HEK293 (cell line): ENCODE results near the gene NAA80.

ENCODE experiments used
- GLIS2 ChIP-seq: fragments of 450-650 bp; formaldehyde crosslinking; IDR thresholded peaks from 2 replicates; pipeline ENCODE4 v1.5.1; 2016; ENCODE audit warnings: missing biosample characterization, missing genetic modification characterization
- INSM2 ChIP-seq: fragments of 450-650 bp; formaldehyde crosslinking; IDR thresholded peaks from 2 replicates; pipeline ENCODE4 v1.5.1; 2016; ENCODE audit warnings: missing biosample characterization, missing genetic modification characterization
- KLF7 ChIP-seq: fragments of 450-650 bp; formaldehyde crosslinking; IDR thresholded peaks from 2 replicates; pipeline ENCODE4 v1.5.1; 2016; ENCODE audit warnings: missing biosample characterization, missing genetic modification characterization, borderline replicate concordance
- KLF8 ChIP-seq: fragments of 450-650 bp; formaldehyde crosslinking; IDR thresholded peaks from 2 replicates; pipeline ENCODE4 v1.5.1; 2016; ENCODE audit warnings: missing biosample characterization, missing genetic modification characterization
- KLF9 ChIP-seq: fragments of 450-650 bp; formaldehyde crosslinking; IDR thresholded peaks from 2 replicates; pipeline ENCODE4 v1.5.1; 2016; ENCODE audit warnings: missing biosample characterization, missing genetic modification characterization, low read depth
- MEIS1 ChIP-seq: sonication (generic); formaldehyde crosslinking; IDR thresholded peaks from 2 replicates; pipeline ENCODE4 v1.8.1; 2022; ENCODE audit warnings: missing genetic modification reagents, mild to moderate bottlenecking, borderline replicate concordance
- PRDM4 ChIP-seq: fragments of 450-650 bp; formaldehyde crosslinking; IDR thresholded peaks from 2 replicates; pipeline ENCODE4 v1.5.1; 2017; ENCODE audit warnings: missing biosample characterization, missing genetic modification characterization
- PRDM6 ChIP-seq: fragments of 450-650 bp; formaldehyde crosslinking; IDR thresholded peaks from 2 replicates; pipeline ENCODE4 v1.5.1; 2017; ENCODE audit warnings: missing biosample characterization, missing genetic modification characterization
- SP7 ChIP-seq: fragments of 450-650 bp; formaldehyde crosslinking; IDR thresholded peaks from 2 replicates; pipeline ENCODE4 v1.5.1; 2016; ENCODE audit warnings: missing biosample characterization, missing genetic modification characterization
- YY1 ChIP-seq: fragments of 450-650 bp; formaldehyde crosslinking; IDR thresholded peaks from 2 replicates; pipeline ENCODE4 v1.5.1; 2018; ENCODE audit warnings: missing biosample characterization, missing genetic modification characterization
- ZBTB17 ChIP-seq: fragments of 450-650 bp; formaldehyde crosslinking; IDR thresholded peaks from 2 replicates; pipeline ENCODE4 v1.5.1; 2016; ENCODE audit warnings: missing biosample characterization, missing genetic modification characterization
- ZBTB44 ChIP-seq: fragments of 450-650 bp; IDR thresholded peaks from 2 replicates; pipeline ENCODE4 v1.5.1; 2018; ENCODE audit warnings: missing biosample characterization, mild to moderate bottlenecking, missing genetic modification characterization
- ZEB2 ChIP-seq: fragments of 450-650 bp; formaldehyde crosslinking; IDR thresholded peaks from 2 replicates; pipeline ENCODE4 v1.5.1; 2016; ENCODE audit warnings: missing biosample characterization, missing genetic modification characterization
- ZNF112 ChIP-seq: fragments of 450-650 bp; formaldehyde crosslinking; IDR thresholded peaks from 2 replicates; pipeline ENCODE4 v1.5.0; 2017; ENCODE audit warnings: missing biosample characterization, missing genetic modification characterization
- ZNF132 ChIP-seq: fragments of 450-650 bp; formaldehyde crosslinking; IDR thresholded peaks from 2 replicates; pipeline ENCODE4 v1.5.1; 2017; ENCODE audit warnings: missing biosample characterization, missing genetic modification characterization, borderline replicate concordance
- ZNF169 ChIP-seq: fragments of 450-650 bp; formaldehyde crosslinking; IDR thresholded peaks from 2 replicates; pipeline ENCODE4 v1.5.1; 2016; ENCODE audit warnings: missing biosample characterization, missing genetic modification characterization
- ZNF174 ChIP-seq: fragments of 450-650 bp; formaldehyde crosslinking; IDR thresholded peaks from 2 replicates; pipeline ENCODE4 v1.5.0; 2017; ENCODE audit warnings: missing biosample characterization, mild to moderate bottlenecking, missing genetic modification characterization
- ZNF175 ChIP-seq: fragments of 450-650 bp; formaldehyde crosslinking; IDR thresholded peaks from 2 replicates; pipeline ENCODE4 v1.5.1; 2016; ENCODE audit warnings: missing biosample characterization, missing genetic modification characterization
- ZNF214 ChIP-seq: fragments of 450-650 bp; formaldehyde crosslinking; IDR thresholded peaks from 2 replicates; pipeline ENCODE4 v1.5.1; 2017; ENCODE audit warnings: missing biosample characterization, mild to moderate bottlenecking, missing genetic modification characterization, borderline replicate concordance
- ZNF24 ChIP-seq: fragments of 450-650 bp; formaldehyde crosslinking; IDR thresholded peaks from 2 replicates; pipeline ENCODE4 v1.5.1; 2016; ENCODE audit warnings: missing biosample characterization, missing genetic modification characterization
- ZNF266 ChIP-seq: fragments of 450-650 bp; formaldehyde crosslinking; IDR thresholded peaks from 2 replicates; pipeline ENCODE4 v1.5.1; 2016; ENCODE audit warnings: missing biosample characterization, missing genetic modification characterization, low read depth
- ZNF280D ChIP-seq: fragments of 450-650 bp; formaldehyde crosslinking; IDR thresholded peaks from 2 replicates; pipeline ENCODE4 v1.5.1; 2016; ENCODE audit warnings: missing biosample characterization, missing genetic modification characterization
- ZNF311 ChIP-seq: fragments of 450-650 bp; formaldehyde crosslinking; IDR thresholded peaks from 2 replicates; pipeline ENCODE4 v1.5.1; 2017; ENCODE audit warnings: missing biosample characterization, missing genetic modification characterization, borderline replicate concordance
- ZNF391 ChIP-seq: fragments of 450-650 bp; formaldehyde crosslinking; IDR thresholded peaks from 2 replicates; pipeline ENCODE4 v1.5.1; 2016; ENCODE audit warnings: low read depth, missing biosample characterization, missing genetic modification characterization, borderline replicate concordance
- ZNF501 ChIP-seq: fragments of 450-650 bp; formaldehyde crosslinking; IDR thresholded peaks from 2 replicates; pipeline ENCODE4 v1.5.1; 2016; ENCODE audit warnings: missing biosample characterization, missing genetic modification characterization
- ZNF521 ChIP-seq: fragments of 450-650 bp; formaldehyde crosslinking; IDR thresholded peaks from 2 replicates; pipeline ENCODE4 v1.5.1; 2017; ENCODE audit warnings: missing biosample characterization, mild to moderate bottlenecking, missing genetic modification characterization
- ZNF830 ChIP-seq: fragments of 450-650 bp; IDR thresholded peaks from 2 replicates; pipeline ENCODE4 v1.5.0; 2018; ENCODE audit warnings: missing biosample characterization, missing genetic modification characterization, low read depth, mild to moderate bottlenecking, moderate library complexity
- ZSCAN16 ChIP-seq: fragments of 450-650 bp; formaldehyde crosslinking; IDR thresholded peaks from 2 replicates; pipeline ENCODE4 v1.5.1; 2016; ENCODE audit warnings: missing biosample characterization, missing genetic modification characterization

Gene NAA80

GRCh38 chr3:50292159-50293078 is 6.8 kb downstream of the NAA80 start, which contains the start of gene IFRD2 (continued):
- TF ChIP-seq ZNF280D (tag by site-specific recombination) (no peak), ZSCAN16 (no peak), SP7 (tag by site-specific recombination) (no peak), INSM2 (no peak; the same call in 1 of the 2 replicates), ZNF311 (tag by site-specific recombination) (no peak), ZNF24 (tag by site-specific recombination) (peak; percentile 85), ZBTB17 (tag by site-specific recombination) (peak; percentile 90), ZNF266 (tag by site-specific recombination) (no peak), ZNF174 (tag by site-specific recombination) (no peak), KLF8 (tag by site-specific recombination) (peak; percentile 99), ZNF214 (tag by site-specific recombination) (no peak), ZBTB44 (tag by site-specific recombination) (no peak), PRDM4 (tag by site-specific recombination) (no peak), KLF9 (tag by site-specific recombination) (peak; percentile 78), ZNF132 (tag by site-specific recombination) (no peak), KLF7 (tag by site-specific recombination) (peak; percentile 96), YY1 (tag by site-specific recombination) (peak; percentile 96), GLIS2 (peak; percentile 78), ZNF175 (tag by site-specific recombination) (no peak), ZNF830 (tag by site-specific recombination) (no peak), ZNF391 (tag by site-specific recombination) (peak; percentile 17; the same call in 1 of the 2 replicates), ZNF169 (tag by site-specific recombination) (no peak), ZNF521 (tag by site-specific recombination) (no peak), PRDM6 (tag by site-specific recombination) (no peak), ZEB2 (peak; percentile 39; the same call in 1 of the 2 replicates), ZNF501 (no peak), ZNF112 (no peak), MEIS1 (CRISPR knock-in tag) (no peak)
